ENCODE results near the gene C16orf95.

C16orf95 gene

GRCh38 chr16:87314990-87315420 is 2.2 kb downstream of the C16orf95 start:
- no peak for DNase-seq (ENCODE audit: low read depth)

GRCh38 chr16:87312008-87312407 is 5.2 kb downstream of the C16orf95 start:
- no peak for DNase-seq (ENCODE audit: low read depth)

- DNase-seq (ENCODE audit: low read depth) = no peak
These were observed 5.8 kb downstream of the C16orf95 start for GRCh38 chr16:87311387-87311786.

- no peak for DNase-seq (ENCODE audit: low read depth)
These were observed 6.6 kb downstream of the C16orf95 start for GRCh38 chr16:87310610-87311009.

GRCh38 chr16:87309620-87310525 is 7.3 kb downstream of the C16orf95 start:
- no peak for DNase-seq (ENCODE audit: low read depth)

- no peak for DNase-seq (ENCODE audit: low read depth)
These were observed 8.4 kb downstream of the C16orf95 start for GRCh38 chr16:87308826-87309225.

- DNase-seq (ENCODE audit: low read depth) = no peak
These were observed 10.7 kb downstream of the C16orf95 start for GRCh38 chr16:87306516-87306915.

GRCh38 chr16:87305505-87306391 is 11.4 kb downstream of the C16orf95 start:
- peak; percentile 53 for DNase-seq (ENCODE audit: low read depth)

- DNase-seq (ENCODE audit: low read depth) = no peak
These were observed 12.2 kb downstream of the C16orf95 start for GRCh38 chr16:87304951-87305350.

- no peak for DNase-seq (ENCODE audit: low read depth)
These were observed 13.2 kb downstream of the C16orf95 start for GRCh38 chr16:87303962-87304521.

GRCh38 chr16:87303431-87303930 is 13.7 kb downstream of the C16orf95 start:
- peak; percentile 34 for DNase-seq (ENCODE audit: low read depth)

- no peak for DNase-seq (ENCODE audit: low read depth)
These were observed 18.2 kb downstream of the C16orf95 start for GRCh38 chr16:87298857-87299465.

GRCh38 chr16:87297918-87298631 is 19.1 kb downstream of the C16orf95 start:
- peak; percentile 47 for DNase-seq (ENCODE audit: low read depth)

GRCh38 chr16:87297407-87297806 is 19.8 kb downstream of the C16orf95 start:
- no peak for DNase-seq (ENCODE audit: low read depth)

GRCh38 chr16:87295661-87296531 is 21.3 kb downstream of the C16orf95 start:
- DNase-seq (ENCODE audit: low read depth) = no peak

GRCh38 chr16:87295259-87295658 is 21.9 kb downstream of the C16orf95 start:
- DNase-seq (ENCODE audit: low read depth) = peak; percentile 54

GRCh38 chr16:87293990-87294389 is 23.2 kb downstream of the C16orf95 start:
- no peak for DNase-seq (ENCODE audit: low read depth)

- DNase-seq (ENCODE audit: low read depth) = no peak
These were observed 25.2 kb downstream of the C16orf95 start for GRCh38 chr16:87291944-87292343.

GRCh38 chr16:87288753-87289362 is 28.3 kb downstream of the C16orf95 start:
- no peak for DNase-seq (ENCODE audit: low read depth)
